OCI-LY7 (cell line): ENCODE results near the gene DCLK1.

Source experiments
- CTCF ChIP-seq: fragments of 200-600 bp; sonication (generic); conservative IDR thresholded peaks from 2 replicates; pipeline ENCODE4 v1.5.1; 2014; ENCODE audit warnings: mild to moderate bottlenecking, antibody characterized with exemption, low read length, moderate library complexity, mixed read lengths
- EZH2phosphoT487 ChIP-seq: fragments of 200-600 bp; sonication (generic); IDR thresholded peaks from 2 replicates; pipeline ENCODE4 v1.6.1; 2018; ENCODE audit warnings: low read depth, borderline replicate concordance, mild to moderate bottlenecking, mixed run types, antibody characterized with exemption, low read length, moderate library complexity, mixed read lengths

GRCh38 chr13:35957241-35957731, 173.9 kb downstream of the DCLK1 start:
- TF ChIP-seq CTCF (no peak), EZH2phosphoT487 (no peak)
